Parathyroid adenoma (tissue), 2 donors: ENCODE results near the gene APBA2.

Source experiments
- H2AFZ ChIP-seq: fragments of 300-600 bp; sonication (generic); one replicate; pipeline ENCODE4 v1.7.0; 2017; ENCODE audit warnings: antibody characterized with exemption, mild to moderate bottlenecking
- H3K27ac ChIP-seq: fragments of 300-600 bp; sonication (generic); one replicate; pipeline ENCODE4 v1.7.0; 2017
- H3K27me3 ChIP-seq: fragments of 300-600 bp; sonication (generic); one replicate; pipeline ENCODE4 v1.7.0; 2017; ENCODE audit warnings: low read length; ENCODE audit not compliant: control insufficient read depth, insufficient read depth
- H3K36me3 ChIP-seq: fragments of 300-600 bp; sonication (generic); one replicate; pipeline ENCODE4 v1.7.0; 2017; ENCODE audit warnings: low read length; ENCODE audit not compliant: control insufficient read depth, insufficient read depth
- H3K4me1 ChIP-seq: fragments of 300-600 bp; sonication (generic); one replicate; pipeline ENCODE4 v1.7.0; 2017; ENCODE audit warnings: control low read depth
- H3K4me2 ChIP-seq: fragments of 300-600 bp; sonication (generic); one replicate; pipeline ENCODE4 v1.7.0; 2017; ENCODE audit warnings: low read length
- H3K4me3 ChIP-seq: fragments of 300-600 bp; sonication (generic); one replicate; pipeline ENCODE4 v1.7.0; 2017; ENCODE audit warnings: low read depth, low read length
- H3K79me2 ChIP-seq: fragments of 300-600 bp; sonication (generic); one replicate; pipeline ENCODE4 v1.7.0; 2017; ENCODE audit warnings: control low read depth
- H3K9ac ChIP-seq: fragments of 300-600 bp; sonication (generic); one replicate; pipeline ENCODE4 v1.7.0; 2017; ENCODE audit warnings: mild to moderate bottlenecking
- H3K9me3 ChIP-seq: fragments of 300-600 bp; sonication (generic); one replicate; pipeline ENCODE4 v1.7.0; 2017; ENCODE audit warnings: low read length; ENCODE audit not compliant: control insufficient read depth
- CTCF ChIP-seq: fragments of 300-600 bp; sonication (generic); IDR thresholded peaks from one replicate; pipeline ENCODE4 v1.7.0; 2017; ENCODE audit warnings: antibody characterized with exemption, mild to moderate bottlenecking
- donor health status: primary hyperparathyroidism.

The APBA2 gene

GRCh38 chr15:29127506-29128430 lies 242.0 kb downstream of the APBA2 start:
- Histone ChIP-seq H3K27me3 (no peaks in the 10 kb centered on the region), H3K79me2 (no peaks in the 10 kb centered on the region), H3K36me3 (no peaks in the 10 kb centered on the region), H2AFZ (no peak overlapping the region), H3K4me2 (no peak overlapping the region), H3K9me3 (no peaks in the 10 kb centered on the region), H3K27ac (no peak overlapping the region), H3K4me1 (no peaks in the 10 kb centered on the region), H3K9ac (no peak overlapping the region), H3K4me3 (no peak overlapping the region)
- no peak for TF ChIP-seq CTCF

GRCh38 chr15:29128671-29129070 lies 242.9 kb downstream of the APBA2 start:
- Histone ChIP-seq H3K4me2 (no peak overlapping the region), H3K79me2 (no peaks in the 10 kb centered on the region), H3K27me3 (no peaks in the 10 kb centered on the region), H3K36me3 (no peaks in the 10 kb centered on the region), H3K9ac (no peak overlapping the region), H3K9me3 (no peaks in the 10 kb centered on the region), H3K4me3 (no peak overlapping the region), H3K27ac (no peak overlapping the region), H2AFZ (no peak overlapping the region), H3K4me1 (no peaks in the 10 kb centered on the region)
- no peak for TF ChIP-seq CTCF

DNA sequence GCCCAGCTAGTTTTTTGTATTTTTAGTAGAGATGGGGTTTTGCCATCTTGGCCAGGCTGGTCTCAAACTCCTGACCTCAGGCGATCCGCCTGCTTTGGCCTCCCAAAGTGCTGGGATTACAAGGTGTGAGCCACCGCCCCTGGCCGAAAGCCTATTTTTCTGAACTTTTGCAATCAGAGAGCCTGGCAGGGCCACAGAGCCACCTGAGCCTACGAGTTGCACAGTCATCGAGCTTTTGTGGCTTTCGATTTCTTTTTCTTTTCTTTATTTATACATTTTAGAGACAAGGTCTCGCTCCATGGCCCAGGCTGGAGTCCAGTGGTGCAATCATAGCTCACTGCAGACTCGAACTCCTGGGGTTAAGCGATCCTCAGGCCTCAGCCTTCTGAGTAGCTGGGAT lies 243.4 kb downstream of the APBA2 start:
- H3K4me2 ChIP-seq, result no peak overlapping the region
- H3K79me2 ChIP-seq, result no peaks in the 10 kb centered on the region
- no peaks in the 10 kb centered on the region for H3K36me3 ChIP-seq
- H3K9ac ChIP-seq, result no peak overlapping the region
- H3K27me3 ChIP-seq, result no peaks in the 10 kb centered on the region
- no peak overlapping the region for H3K27ac ChIP-seq
- H3K4me3 ChIP-seq, result no peak overlapping the region
- H2AFZ ChIP-seq, result no peak overlapping the region
- H3K9me3 ChIP-seq, result no peaks in the 10 kb centered on the region
- TF ChIP-seq CTCF, result no peak
- no peaks in the 10 kb centered on the region for H3K4me1 ChIP-seq

DNA sequence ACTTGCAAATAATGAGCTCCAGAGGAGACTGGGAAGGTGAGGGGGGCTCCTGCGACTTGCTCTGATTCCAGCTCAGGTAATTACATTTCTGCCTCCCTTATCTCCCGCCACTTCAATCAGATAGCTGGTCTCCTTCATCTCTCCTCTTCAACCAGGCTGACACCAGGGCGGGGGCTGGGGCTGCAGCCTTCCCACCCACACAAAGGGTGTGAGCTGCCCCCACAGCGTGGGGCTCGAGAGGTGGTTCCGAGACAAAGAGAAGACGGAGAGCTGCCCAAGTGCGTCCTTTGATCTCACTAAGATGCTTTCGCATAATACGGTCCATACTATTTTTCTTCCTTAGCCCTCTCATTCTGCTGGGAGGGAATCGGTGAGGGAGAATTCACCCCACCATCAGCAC lies 244.2 kb downstream of the APBA2 start:
- no peaks in the 10 kb centered on the region for H3K9me3 ChIP-seq
- no peak overlapping the region for H3K27ac ChIP-seq
- no peaks in the 10 kb centered on the region for H3K79me2 ChIP-seq
- no peak overlapping the region for H3K4me2 ChIP-seq
- no peak for TF ChIP-seq CTCF
- H3K9ac ChIP-seq, result no peak overlapping the region
- H3K4me1 ChIP-seq, result no peaks in the 10 kb centered on the region
- no peak overlapping the region for H3K4me3 ChIP-seq
- no peaks in the 10 kb centered on the region for H3K36me3 ChIP-seq
- no peak overlapping the region for H2AFZ ChIP-seq
- no peaks in the 10 kb centered on the region for H3K27me3 ChIP-seq

DNA sequence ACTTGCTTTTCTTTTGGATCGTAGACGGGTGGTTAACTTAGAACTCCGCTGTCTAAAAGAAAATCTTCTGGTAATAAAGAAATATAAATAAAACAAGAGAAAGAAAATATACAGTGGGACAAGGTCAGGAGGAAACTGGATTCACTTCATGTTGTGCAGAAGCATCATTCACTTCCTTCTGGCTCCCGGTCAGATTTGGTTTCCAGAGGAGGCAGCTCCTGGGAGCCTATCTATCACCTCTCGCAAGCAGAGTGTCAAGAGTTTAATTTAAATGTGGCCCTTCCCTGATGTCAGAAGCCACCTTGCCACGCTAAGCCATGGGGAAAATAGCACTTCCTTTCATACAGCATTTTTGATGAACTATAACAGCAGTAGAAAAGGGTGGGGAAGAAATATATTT lies 244.7 kb downstream of the APBA2 start:
- no peak for TF ChIP-seq CTCF
- no peak overlapping the region for H3K9ac ChIP-seq
- H3K79me2 ChIP-seq, result no peaks in the 10 kb centered on the region

More for the DNA sequence above, 244.7 kb downstream of the APBA2 start:
- H3K4me3 ChIP-seq, result no peak overlapping the region
- H3K9me3 ChIP-seq, result no peaks in the 10 kb centered on the region
- H3K4me2 ChIP-seq, result no peak overlapping the region
- H2AFZ ChIP-seq, result no peak overlapping the region
- no peak overlapping the region for H3K27ac ChIP-seq
- no peaks in the 10 kb centered on the region for H3K27me3 ChIP-seq
- H3K4me1 ChIP-seq, result no peaks in the 10 kb centered on the region
- no peaks in the 10 kb centered on the region for H3K36me3 ChIP-seq
